Measurements from ENCODE around the gene TMEM80. TPM values are rescaled to one million over a fixed set of nuclear protein-coding genes. Genes with fewer than 3 reads are reported as not detected.

TMEM80 gene
- total and polyA plus RNA-seq, 2 of the 8 experiments (the other 6 are each of a cell fraction or from before 2014, with no cell fraction given) = 8.0 to 16.3 TPM

DNA sequence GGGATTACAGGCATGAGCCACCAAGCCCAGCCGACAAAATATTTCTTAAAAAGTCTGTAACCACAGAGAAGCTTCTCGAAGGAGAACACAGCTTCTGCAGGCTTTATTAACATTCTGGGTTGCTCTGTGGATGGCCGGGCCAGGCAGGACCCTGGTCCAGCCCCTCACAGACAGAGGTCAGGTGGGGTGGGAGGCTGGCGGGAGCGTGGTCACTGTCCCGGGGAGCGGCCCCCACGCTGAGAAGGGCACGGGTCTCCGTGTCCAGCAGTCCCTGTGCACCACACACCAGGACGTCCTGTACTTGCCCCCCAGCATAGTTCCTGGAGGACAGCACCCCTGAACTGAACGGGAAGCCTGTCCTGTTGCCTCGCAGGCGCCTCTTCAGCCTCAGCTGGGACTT lies 39.2 kb upstream of the TMEM80 start (continued):
- no peak for TF ChIP-seq CHD7 (IDR thresholded peaks at IDR 0.05; ENCODE audit: insufficient replicate concordance, low read length)
- no peak for TF ChIP-seq SIRT6 (IDR thresholded peaks at IDR 0.05; ENCODE audit: low read length)
- TF ChIP-seq BACH1 (IDR thresholded peaks at IDR 0.05; ENCODE audit: low read length) = no peak
- no peak for TF ChIP-seq POU5F1 (IDR thresholded peaks at IDR 0.05; ENCODE audit: low read depth, low read length)
